IMR-90 (cell line): ENCODE data around the gene AHNAK. TPM values are rescaled to one million over a fixed set of nuclear protein-coding genes. Genes with fewer than 3 reads are reported as not detected.

Source experiments
- ATAC-seq: fragments of 200-7000 bp; cut with Tn5 transposase; 2 replicates; pipeline ENCODE4 v1.9.1; 2020; ENCODE audit warnings: low read depth, mild to moderate bottlenecking, moderate library complexity
- BruUV-seq: library from RNA; stranded (reverse); fragments of 400-500 nt; replicated peaks from 2 replicates; lab custom pipeline; 2021; lab: Mats Ljungman, UMichigan
- CTCF ChIA-PET: fragments of 300-600 bp; formaldehyde crosslinking; extraction: SDS; loops from one replicate; lab custom pipeline; 2021; ENCODE audit warnings: antibody characterized with exemption; lab: Yijun Ruan, JAX
- POLR2A ChIA-PET: fragments of 300-600 bp; sonication (Branson Sonifier 250); formaldehyde crosslinking; loops from one replicate; lab custom pipeline; 2022; ENCODE audit warnings: antibody characterized with exemption; ENCODE audit not compliant: unreplicated experiment; lab: Charles Lee
- DNase-seq: peaks from one replicate; pipeline ENCODE4 v3.0.0; 2013
- H2AFZ ChIP-seq: replicated peaks from 2 replicates; pipeline ENCODE3; 2013; ENCODE audit warnings: low read length, mild to moderate bottlenecking; ENCODE audit not compliant: poor library complexity
- H2AK5ac ChIP-seq: 2 replicates; pipeline ENCODE4 v1.6.1; 2013; ENCODE audit warnings: low read depth, low read length, inconsistent platforms
- H2AK9ac ChIP-seq: replicated peaks from 2 replicates; pipeline ENCODE3; 2013; ENCODE audit warnings: mild to moderate bottlenecking, low read depth, low read length, moderate library complexity; ENCODE audit not compliant: poor library complexity
- H2BK120ac ChIP-seq: 2 replicates; pipeline ENCODE4 v1.6.1; 2013; ENCODE audit warnings: low read depth, low read length, inconsistent platforms
- H2BK15ac ChIP-seq: 3 replicates; pipeline ENCODE4 v1.6.1; 2013; ENCODE audit warnings: low read depth, low read length, inconsistent platforms
- H2BK20ac ChIP-seq: 2 replicates; pipeline ENCODE4 v1.6.1; 2013; ENCODE audit warnings: low read depth, mild to moderate bottlenecking, inconsistent platforms, low read length, moderate library complexity
- H2BK5ac ChIP-seq: 2 replicates; pipeline ENCODE4 v1.6.1; 2013; ENCODE audit warnings: mild to moderate bottlenecking, low read depth, low read length, inconsistent platforms; ENCODE audit not compliant: poor library complexity, severe bottlenecking
- H3K14ac ChIP-seq: replicated peaks from 2 replicates; pipeline ENCODE4 v1.6.1; 2013; ENCODE audit warnings: low read depth, low read length, inconsistent platforms
- H3K18ac ChIP-seq: 2 replicates; pipeline ENCODE4 v1.6.1; 2013; ENCODE audit warnings: low read depth, low read length, control low read depth
- H3K23ac ChIP-seq: 2 replicates; pipeline ENCODE4 v1.6.1; 2013; ENCODE audit warnings: low read depth, low read length, inconsistent platforms
- H3K27ac ChIP-seq: 2 replicates; pipeline ENCODE4 v1.5.1; 2013; ENCODE audit warnings: mild to moderate bottlenecking, control low read depth, low read length; ENCODE audit not compliant: insufficient read depth
- H3K27me3 ChIP-seq: 2 replicates; pipeline ENCODE4 v1.6.1; 2013; ENCODE audit warnings: low read length; ENCODE audit not compliant: control insufficient read depth, insufficient read depth
- H3K36me3 ChIP-seq: 2 replicates; pipeline ENCODE4 v1.6.1; 2013; ENCODE audit warnings: low read length, mixed read lengths; ENCODE audit not compliant: control insufficient read depth, insufficient read depth
- H3K4ac ChIP-seq: 2 replicates; pipeline ENCODE4 v1.6.1; 2013; ENCODE audit warnings: low read depth, low read length, inconsistent platforms
- H3K4me1 ChIP-seq: 2 replicates; pipeline ENCODE4 v1.6.1; 2013; ENCODE audit warnings: low read length, mixed read lengths; ENCODE audit not compliant: control insufficient read depth, insufficient read depth
- H3K4me2 ChIP-seq: 2 replicates; pipeline ENCODE4 v1.6.1; 2013; ENCODE audit warnings: low read depth, mild to moderate bottlenecking, control low read depth, low read length, moderate library complexity
- H3K4me3 ChIP-seq: 2 replicates; pipeline ENCODE4 v1.5.1; 2013; ENCODE audit warnings: low read depth, mild to moderate bottlenecking, control low read depth, low read length, moderate library complexity; ENCODE audit not compliant: insufficient read depth
- H3K56ac ChIP-seq: 2 replicates; pipeline ENCODE4 v1.6.1; 2013; ENCODE audit warnings: low read length, inconsistent platforms; ENCODE audit not compliant: insufficient read depth; ENCODE audit errors: extremely low read depth
- H3K79me1 ChIP-seq, 2 experiments: 2 replicates each; pipeline ENCODE4 v1.6.1; 2013; ENCODE audit warnings: low read length in 2 of 2, inconsistent platforms in 1 of 2, low read depth in 1 of 2
- H3K9ac ChIP-seq: 2 replicates; pipeline ENCODE4 v1.6.1; 2013; ENCODE audit warnings: low read depth, low read length, control low read depth
- H3K9me1 ChIP-seq: 2 replicates; pipeline ENCODE4 v1.6.1; 2013; ENCODE audit warnings: low read length, inconsistent platforms; ENCODE audit not compliant: insufficient read depth
- H3K9me3 ChIP-seq: 2 replicates; pipeline ENCODE4 v1.6.1; 2013; ENCODE audit warnings: low read length; ENCODE audit not compliant: control insufficient read depth, insufficient read depth
- H4K20me1 ChIP-seq: 2 replicates; pipeline ENCODE4 v1.6.1; 2013; ENCODE audit warnings: low read length, inconsistent platforms; ENCODE audit not compliant: insufficient read depth
- H4K5ac ChIP-seq: 2 replicates; pipeline ENCODE4 v1.6.1; 2013; ENCODE audit warnings: mild to moderate bottlenecking, low read depth, low read length, control low read depth
- H4K8ac ChIP-seq, 2 experiments: 2 replicates each; pipeline ENCODE4 v1.6.1; 2013; ENCODE audit warnings: low read depth in 2 of 2, low read length in 2 of 2, control low read depth in 1 of 2, inconsistent platforms in 1 of 2
- H4K91ac ChIP-seq: 2 replicates; pipeline ENCODE4 v1.6.1; 2013; ENCODE audit warnings: low read depth, low read length, inconsistent platforms; ENCODE audit not compliant: insufficient read depth
- BHLHE40 ChIP-seq: fragments of 150-350 bp; IDR thresholded peaks from 2 replicates; pipeline ENCODE4 v1.6.1; 2016; ENCODE audit warnings: mild to moderate bottlenecking, low read depth, low read length
- CEBPB ChIP-seq: IDR thresholded peaks from 2 replicates; pipeline ENCODE4 v1.6.1; 2012; ENCODE audit warnings: low read depth, low read length, improper control_type of control experiment
- CHD1 ChIP-seq: IDR thresholded peaks from 2 replicates; pipeline ENCODE4 v1.6.1; 2012; ENCODE audit warnings: low read depth, low read length, improper control_type of control experiment
- FOS ChIP-seq: fragments of 150-350 bp; IDR thresholded peaks from 2 replicates; pipeline ENCODE4 v1.6.1; 2016; ENCODE audit warnings: low read depth, low read length
- MAFK ChIP-seq: IDR thresholded peaks from 2 replicates; pipeline ENCODE4 v1.6.1; 2012; ENCODE audit warnings: low read depth, low read length, improper control_type of control experiment
- MAZ ChIP-seq: IDR thresholded peaks from 2 replicates; pipeline ENCODE4 v1.6.1; 2012; ENCODE audit warnings: low read depth, mild to moderate bottlenecking, low read length, improper control_type of control experiment, moderate library complexity, borderline replicate concordance
- MXI1 ChIP-seq: IDR thresholded peaks from 2 replicates; pipeline ENCODE4 v1.6.1; 2012; ENCODE audit warnings: low read depth, mild to moderate bottlenecking, low read length, moderate library complexity, borderline replicate concordance
- NFE2L2 ChIP-seq: fragments of 150-350 bp; IDR thresholded peaks from 2 replicates; pipeline ENCODE4 v1.6.1; 2016; ENCODE audit warnings: low read depth, mild to moderate bottlenecking, low read length
- POLR2A ChIP-seq: IDR thresholded peaks from 2 replicates; pipeline ENCODE4 v1.6.1; 2012; ENCODE audit warnings: mild to moderate bottlenecking, low read depth, low read length
- RAD21 ChIP-seq: IDR thresholded peaks from 2 replicates; pipeline ENCODE4 v1.6.1; 2012; ENCODE audit warnings: low read length, improper control_type of control experiment
- RCOR1 ChIP-seq: IDR thresholded peaks from 2 replicates; pipeline ENCODE4 v1.6.1; 2012; ENCODE audit warnings: mild to moderate bottlenecking, low read length, improper control_type of control experiment; ENCODE audit not compliant: insufficient replicate concordance
- RFX5 ChIP-seq: IDR thresholded peaks from 2 replicates; pipeline ENCODE4 v1.8.0; 2012; ENCODE audit warnings: low read depth, mild to moderate bottlenecking, low read length, moderate library complexity
- SMC3 ChIP-seq: fragments of 150-350 bp; IDR thresholded peaks from 2 replicates; pipeline ENCODE4 v1.6.1; 2016; ENCODE audit warnings: low read depth, mild to moderate bottlenecking, antibody characterized with exemption, low read length, moderate library complexity
- WGBS, 2 experiments: methylation state at CpG; one replicate each; pipeline versions ENCODE4 v1.1.5 to v1.1.7; 2013; ENCODE audit warnings: missing lambda C conversion rate in 2 of 2; ENCODE audit not compliant: insufficient read length in 1 of 2; ENCODE audit errors: extremely low coverage in 2 of 2; 5-methylcytosine and 5-hydroxymethylcytosine counted together
- dilution Hi-C: fragments of 300-500 bp; cut with HindIII; formaldehyde crosslinking; loops from one replicate; pipeline ENCODE4 v1.14.3; 2018; ENCODE audit warnings: low sequenced_read_pairs; ENCODE audit not compliant: unreplicated experiment
- in situ Hi-C: fragments of 300-500 bp; cut with MboI; formaldehyde crosslinking; loops from 3 replicates; pipeline ENCODE4 v1.14.3; 2019; ENCODE audit warnings: low sequenced_read_pairs, inconsistent platforms, mixed read lengths
- intact Hi-C: fragments of 100-400 bp; cut with micrococcal nuclease; formaldehyde crosslinking; loops from 2 replicates; pipeline ENCODE4 v1.10.0; 2022
- polyA plus RNA-seq, 3 experiments: library from polyadenylated mRNA; depleted of rRNA; stranded (reverse); fragments of >200 nt; gene quantifications; 2 replicates each; pipeline ENCODE4 v1.2.3, GENCODE V29; 2012; ENCODE audit warnings: low replicate concordance in 1 of 3
- total RNA-seq: library from RNA; depleted of rRNA; stranded (reverse); fragments of >200 nt; gene quantifications from 2 replicates; pipeline ENCODE4 v1.2.3, GENCODE V29; 2012
- TF ChIP-seq, protein P1 (sequence below): fragments of 150-350 bp; IDR thresholded peaks from 2 replicates; pipeline ENCODE4 v1.6.1; 2016; ENCODE audit warnings: low read depth, mild to moderate bottlenecking, low read length, moderate library complexity, borderline replicate concordance
- TF ChIP-seq, protein P2 (sequence below): fragments of 150-350 bp; IDR thresholded peaks from 2 replicates; pipeline ENCODE4 v1.6.1; 2017; ENCODE audit warnings: mild to moderate bottlenecking, antibody characterized with exemption, low read length, low read depth
- TF ChIP-seq, protein P3 (sequence below): conservative IDR thresholded peaks from 2 replicates; pipeline ENCODE4 v1.5.1; 2012; ENCODE audit warnings: mild to moderate bottlenecking, low read depth, low read length, improper control_type of control experiment

AHNAK gene
- total and polyA plus RNA-seq, 2 of the 4 experiments (the other 2 are of a cell fraction) = 95.1 to 695 TPM

DNA sequence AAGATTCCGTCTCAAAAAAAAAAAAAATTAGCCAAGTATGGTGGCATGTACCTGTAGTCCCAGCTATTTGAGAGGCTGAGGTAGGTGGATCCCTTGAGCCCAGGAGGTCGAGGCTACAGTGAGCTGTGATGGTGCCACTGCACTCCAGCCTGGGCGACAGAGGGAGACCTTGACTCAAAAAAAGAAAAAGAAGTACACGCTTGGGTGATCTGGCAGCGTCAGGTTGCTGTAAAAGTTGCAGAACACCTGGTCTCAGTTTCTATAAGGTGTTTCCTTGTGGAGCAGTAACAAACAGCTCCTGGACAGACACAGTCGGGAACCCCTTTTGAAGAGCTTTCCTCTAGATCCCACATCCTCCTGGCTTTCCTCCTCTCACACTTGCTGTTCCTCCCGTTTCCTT, 82.0 kb downstream of the AHNAK start:
- Histone ChIP-seq H2BK5ac (no peak overlapping the region), H3K18ac (no peak overlapping the region), H3K9ac (no peak overlapping the region), H3K79me1 (no peaks in the 10 kb centered on the region), H3K56ac (no peak overlapping the region), H3K36me3 (no peaks in the 10 kb centered on the region), H2AK5ac (no peak overlapping the region; the same call in 1 of the 2 replicates), H3K9me1 (peaks cover 3% of the 10 kb centered on the region; the same call in 1 of the 2 replicates), H4K91ac (peak overlapping the region; percentile 12; the same call in 1 of the 2 replicates), H3K23ac (no peak overlapping the region), H3K4me2 (no peak overlapping the region), H3K4me3 (no peak overlapping the region), H2BK120ac (no peak overlapping the region; the same call in 1 of the 2 replicates), H4K8ac (no peak overlapping the region), H2AFZ (no peak overlapping the region), H3K27me3 (no peaks in the 10 kb centered on the region), H4K5ac (no peak overlapping the region), H4K20me1 (no peaks in the 10 kb centered on the region), H3K9me3 (no peaks in the 10 kb centered on the region), H2BK15ac (no peak overlapping the region), H3K14ac (no peak overlapping the region), H3K4me1 (peaks cover 5% of the 10 kb centered on the region; the same call in 1 of the 2 replicates), H3K27ac (no peak overlapping the region), H2AK9ac (no peak overlapping the region), H2BK20ac (no peak overlapping the region), H3K4ac (no peak overlapping the region)
- ChIA-PET POLR2A (no interaction called here), CTCF (no interaction called here)
- dilution Hi-C loops = no loop called here
- in situ Hi-C loops = no loop called here
- intact Hi-C loops = no loop called here
- TF ChIP-seq POLR2A (no peak), RFX5 (no peak), MAZ (no peak), CHD1 (no peak), RAD21 (no peak), NFE2L2 (no peak), MXI1 (no peak), FOS (no peak), SMC3 (no peak), MAFK (no peak), RCOR1 (no peak), BHLHE40 (no peak), CEBPB (no peak)
- TF ChIP-seq, protein P1, sequence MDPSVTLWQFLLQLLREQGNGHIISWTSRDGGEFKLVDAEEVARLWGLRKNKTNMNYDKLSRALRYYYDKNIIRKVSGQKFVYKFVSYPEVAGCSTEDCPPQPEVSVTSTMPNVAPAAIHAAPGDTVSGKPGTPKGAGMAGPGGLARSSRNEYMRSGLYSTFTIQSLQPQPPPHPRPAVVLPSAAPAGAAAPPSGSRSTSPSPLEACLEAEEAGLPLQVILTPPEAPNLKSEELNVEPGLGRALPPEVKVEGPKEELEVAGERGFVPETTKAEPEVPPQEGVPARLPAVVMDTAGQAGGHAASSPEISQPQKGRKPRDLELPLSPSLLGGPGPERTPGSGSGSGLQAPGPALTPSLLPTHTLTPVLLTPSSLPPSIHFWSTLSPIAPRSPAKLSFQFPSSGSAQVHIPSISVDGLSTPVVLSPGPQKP = no peak
- TF ChIP-seq, protein P2, sequence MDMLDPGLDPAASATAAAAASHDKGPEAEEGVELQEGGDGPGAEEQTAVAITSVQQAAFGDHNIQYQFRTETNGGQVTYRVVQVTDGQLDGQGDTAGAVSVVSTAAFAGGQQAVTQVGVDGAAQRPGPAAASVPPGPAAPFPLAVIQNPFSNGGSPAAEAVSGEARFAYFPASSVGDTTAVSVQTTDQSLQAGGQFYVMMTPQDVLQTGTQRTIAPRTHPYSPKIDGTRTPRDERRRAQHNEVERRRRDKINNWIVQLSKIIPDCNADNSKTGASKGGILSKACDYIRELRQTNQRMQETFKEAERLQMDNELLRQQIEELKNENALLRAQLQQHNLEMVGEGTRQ = no peak
- TF ChIP-seq, protein P3, sequence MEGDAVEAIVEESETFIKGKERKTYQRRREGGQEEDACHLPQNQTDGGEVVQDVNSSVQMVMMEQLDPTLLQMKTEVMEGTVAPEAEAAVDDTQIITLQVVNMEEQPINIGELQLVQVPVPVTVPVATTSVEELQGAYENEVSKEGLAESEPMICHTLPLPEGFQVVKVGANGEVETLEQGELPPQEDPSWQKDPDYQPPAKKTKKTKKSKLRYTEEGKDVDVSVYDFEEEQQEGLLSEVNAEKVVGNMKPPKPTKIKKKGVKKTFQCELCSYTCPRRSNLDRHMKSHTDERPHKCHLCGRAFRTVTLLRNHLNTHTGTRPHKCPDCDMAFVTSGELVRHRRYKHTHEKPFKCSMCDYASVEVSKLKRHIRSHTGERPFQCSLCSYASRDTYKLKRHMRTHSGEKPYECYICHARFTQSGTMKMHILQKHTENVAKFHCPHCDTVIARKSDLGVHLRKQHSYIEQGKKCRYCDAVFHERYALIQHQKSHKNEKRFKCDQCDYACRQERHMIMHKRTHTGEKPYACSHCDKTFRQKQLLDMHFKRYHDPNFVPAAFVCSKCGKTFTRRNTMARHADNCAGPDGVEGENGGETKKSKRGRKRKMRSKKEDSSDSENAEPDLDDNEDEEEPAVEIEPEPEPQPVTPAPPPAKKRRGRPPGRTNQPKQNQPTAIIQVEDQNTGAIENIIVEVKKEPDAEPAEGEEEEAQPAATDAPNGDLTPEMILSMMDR = no peak
- WGBS, 2 experiments = 93% methylated on average over 3 of the region's 7 CpGs; no CpG with 5 or more reads in 1 of the 2 experiments
- ATAC-seq (no peak), DNase-seq (no peak)
- no TSS peak for BruUV-seq
